Measurements from ENCODE around the gene NPAS1.
A peak's percentile ranks its signal among the peaks of the same experiment; 100 is the strongest.

NPAS1 gene

GRCh38 chr19:47019431-47020041, at the start of gene NPAS1:
Gene NPAS1 (plus strand): TSS chr19:47019837. CDS start chr19:47021048, 1,211 bp downstream.
- no peak for DNase-seq

DNA sequence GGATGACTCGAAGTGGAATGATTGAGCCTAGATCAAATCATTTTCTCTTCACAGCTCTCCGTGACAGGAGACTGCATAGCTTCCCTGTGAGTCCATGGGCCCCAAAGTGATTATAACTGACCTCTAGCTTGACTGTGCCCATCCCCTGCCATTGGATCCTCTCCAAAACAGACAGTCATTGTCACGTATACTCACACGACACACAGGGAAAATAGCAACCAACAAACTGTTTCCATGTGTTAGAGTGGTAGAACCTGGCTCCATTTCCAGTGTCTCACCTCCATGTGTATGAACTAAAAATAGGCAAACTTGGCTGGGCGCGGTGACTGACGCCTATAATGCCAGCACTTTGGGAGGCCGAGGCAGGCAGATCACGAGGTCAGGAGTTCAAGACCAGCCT, 48.8 kb upstream of the NPAS1 start:
- no peak for DNase-seq

- no peak for DNase-seq
Observed at GRCh38 chr19:46972311-46972710, 47.3 kb upstream of the NPAS1 start.

DNA sequence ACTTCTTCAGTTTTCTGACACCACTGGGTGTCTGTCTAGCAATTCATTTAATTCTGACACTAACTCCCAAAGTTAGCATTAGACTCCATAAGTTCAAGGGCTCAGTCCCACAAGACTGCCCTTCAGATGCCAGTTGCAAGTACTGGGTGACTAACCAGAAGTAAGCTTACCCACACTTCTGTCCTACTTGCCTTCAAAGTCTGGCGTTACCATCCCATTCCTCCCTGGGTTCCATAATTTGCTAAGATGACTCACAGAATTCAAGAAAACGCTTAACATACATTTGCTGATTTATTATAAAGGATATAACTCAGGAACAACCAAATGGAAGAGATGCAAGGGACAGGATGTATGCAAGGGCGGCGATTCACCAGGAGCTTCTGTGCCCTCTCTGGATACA, 45.5 kb upstream of the NPAS1 start:
- no peak for DNase-seq

- DNase-seq: no peak
Observed at GRCh38 chr19:46975011-46975924, 44.4 kb upstream of the NPAS1 start.

DNA sequence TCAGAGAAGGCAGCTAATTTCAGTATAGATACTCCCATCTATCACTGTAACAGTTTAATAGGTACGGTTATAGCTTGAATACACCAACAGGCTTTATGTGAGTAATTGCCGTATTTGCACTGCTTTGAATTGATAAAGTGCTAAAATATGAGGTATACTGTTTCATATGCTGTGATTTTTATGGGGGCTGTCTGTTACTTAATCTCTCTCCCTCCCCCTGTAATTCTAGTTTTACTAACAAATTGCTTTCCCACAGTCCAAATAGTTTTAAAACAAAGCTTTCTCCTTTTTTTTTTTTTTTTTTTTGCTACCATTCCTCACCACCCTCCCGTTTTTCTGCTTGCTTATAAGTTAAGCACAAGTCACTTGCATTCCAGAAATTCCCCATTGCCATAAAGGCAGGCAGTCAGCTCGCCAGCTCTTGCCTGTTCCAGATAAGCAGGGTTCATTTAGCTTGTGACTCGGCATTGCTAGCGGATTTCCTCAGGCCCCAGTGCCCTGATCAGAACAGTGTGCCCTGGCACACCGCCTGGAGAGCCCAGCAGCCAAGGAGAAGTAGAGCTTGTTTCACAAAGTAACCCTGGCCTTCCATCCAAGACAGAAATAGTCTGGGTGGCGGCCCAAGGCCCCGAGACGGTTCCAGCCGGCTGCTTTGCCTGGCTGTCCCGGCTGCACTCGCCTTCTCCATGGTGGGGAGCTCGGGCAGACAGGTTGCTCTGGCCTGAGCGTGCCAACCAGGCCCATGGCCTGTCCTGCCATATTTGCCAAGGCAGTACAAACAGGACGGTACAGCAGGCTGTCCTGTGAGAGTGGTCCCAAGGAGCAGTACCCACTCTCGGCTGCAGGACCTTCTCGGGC, 43.5 kb upstream of the NPAS1 start:
- DNase-seq: no peak

DNA sequence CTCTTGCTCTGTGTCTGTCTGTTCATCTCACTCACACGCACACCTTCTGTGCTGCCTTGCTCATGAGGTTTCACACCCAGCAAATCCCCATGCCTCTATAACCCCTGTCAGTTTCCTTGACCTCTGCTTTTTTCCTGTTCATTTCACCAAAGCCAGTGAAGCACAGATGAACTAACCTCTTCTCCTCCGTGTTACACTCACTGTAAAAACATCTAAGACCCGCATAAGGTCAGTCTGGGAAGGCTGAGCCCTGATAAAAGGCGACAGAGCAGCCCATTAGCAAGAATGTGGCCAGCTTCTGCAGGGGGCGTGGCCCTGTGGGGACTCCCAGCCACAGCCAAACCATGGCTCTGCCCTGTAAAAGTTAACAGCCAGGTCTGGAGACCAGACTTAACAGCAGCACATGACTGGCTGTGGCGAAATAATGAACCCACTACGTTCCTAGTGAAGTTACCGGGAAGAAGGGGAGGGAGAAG, 42.8 kb upstream of the NPAS1 start:
- DNase-seq: no peak

DNA sequence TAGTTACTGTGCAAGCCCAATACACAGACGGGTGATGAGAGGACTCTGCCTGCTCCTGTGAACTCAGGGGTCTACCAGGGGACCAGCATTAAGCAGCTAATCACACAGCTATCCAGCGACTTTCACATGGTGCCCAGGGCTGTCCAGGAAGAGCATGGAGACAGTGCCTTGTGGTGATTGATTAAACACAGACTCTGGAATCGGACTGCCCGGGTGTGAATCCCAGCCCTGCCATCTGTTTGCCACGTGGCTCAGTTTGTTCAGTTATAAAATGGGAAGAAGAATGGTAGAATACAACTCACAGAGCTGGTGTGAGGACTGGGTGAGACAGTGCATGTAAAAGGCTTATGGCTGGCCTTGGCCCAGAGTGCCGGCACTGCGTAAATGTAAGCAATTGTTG, 42.1 kb upstream of the NPAS1 start:
- no peak for DNase-seq

DNA sequence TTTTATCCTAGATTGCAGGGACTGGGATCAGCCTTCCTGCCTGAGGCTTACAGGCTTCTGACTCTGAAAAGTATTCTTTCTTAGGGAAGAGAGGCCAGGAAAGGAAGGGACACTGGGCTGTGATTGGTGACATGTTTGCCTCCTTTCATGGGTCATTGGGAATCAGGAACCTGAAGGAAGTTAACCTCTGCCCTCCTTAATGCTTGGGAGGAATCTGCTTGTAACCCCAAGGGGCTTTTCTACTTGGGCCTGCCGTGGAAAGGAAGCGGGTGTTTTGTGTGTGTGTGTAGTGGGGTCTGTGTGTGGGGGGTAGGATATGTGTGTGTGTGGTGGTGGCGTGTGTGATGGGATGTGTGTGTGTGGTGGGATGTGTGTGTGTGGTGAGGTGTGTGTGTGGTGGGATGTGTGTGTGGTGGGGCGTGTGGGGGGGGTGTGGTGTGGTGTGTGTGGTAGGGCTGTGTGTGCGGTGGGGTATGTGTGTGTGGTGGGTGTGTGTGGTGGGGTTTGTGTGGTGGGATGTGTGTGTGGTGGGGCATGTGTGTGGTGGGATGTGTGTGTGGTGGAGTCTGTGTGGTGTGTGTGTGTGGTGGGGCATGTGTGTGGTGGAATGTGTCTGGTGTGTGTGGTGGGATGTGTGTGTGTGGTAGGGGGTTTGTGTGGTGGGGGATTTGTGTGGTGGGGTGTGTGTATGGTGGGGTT, 41.3 kb upstream of the NPAS1 start:
- peak; percentile 42 for DNase-seq

DNA sequence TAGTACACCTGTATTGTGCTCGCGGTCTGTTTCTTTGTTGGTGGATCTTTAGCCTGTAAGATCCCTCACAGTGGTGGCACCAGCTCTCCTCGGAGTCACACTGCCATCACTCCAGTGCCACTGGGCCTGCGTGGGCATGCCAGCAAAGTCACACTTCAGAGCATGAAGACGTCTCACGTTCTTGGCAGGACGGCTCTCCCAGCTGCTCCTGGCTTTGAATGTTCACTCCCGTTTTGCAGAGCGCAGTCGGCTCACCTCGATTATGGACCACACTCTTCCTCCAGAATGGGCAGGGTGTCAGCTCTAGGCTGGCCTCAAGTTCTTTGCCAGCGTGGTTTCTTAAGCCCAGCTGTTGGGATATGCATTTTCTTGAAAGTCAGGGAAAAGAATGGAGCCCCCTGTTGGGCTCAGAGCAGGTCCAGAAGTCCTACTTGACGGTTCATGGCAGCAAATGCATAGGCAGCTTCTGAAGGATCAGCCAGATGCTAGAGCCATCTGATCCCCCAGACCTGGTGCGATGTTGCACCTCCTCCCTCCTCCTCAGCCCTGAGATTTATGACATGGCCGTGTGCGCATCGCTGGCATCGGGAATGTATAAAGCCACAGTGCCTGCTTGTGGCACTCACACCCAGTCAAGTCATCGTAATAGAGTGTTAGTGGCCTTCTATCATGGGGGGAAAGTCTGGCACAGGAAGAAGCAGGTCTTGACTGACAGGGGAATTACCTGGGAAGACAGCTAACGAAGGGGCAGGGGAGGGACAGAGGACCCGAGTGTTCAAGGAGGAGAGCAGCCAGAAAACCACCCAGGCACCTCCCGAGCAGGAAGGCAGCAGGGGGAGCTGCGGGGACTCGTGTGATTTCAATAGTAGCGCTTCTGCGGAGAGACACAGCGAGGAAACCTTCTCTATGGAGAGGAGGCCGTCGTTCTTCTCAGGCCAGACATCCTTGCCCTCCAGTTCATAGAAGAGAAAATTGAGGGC, 40.2 kb upstream of the NPAS1 start:
- DNase-seq: no peak

DNA sequence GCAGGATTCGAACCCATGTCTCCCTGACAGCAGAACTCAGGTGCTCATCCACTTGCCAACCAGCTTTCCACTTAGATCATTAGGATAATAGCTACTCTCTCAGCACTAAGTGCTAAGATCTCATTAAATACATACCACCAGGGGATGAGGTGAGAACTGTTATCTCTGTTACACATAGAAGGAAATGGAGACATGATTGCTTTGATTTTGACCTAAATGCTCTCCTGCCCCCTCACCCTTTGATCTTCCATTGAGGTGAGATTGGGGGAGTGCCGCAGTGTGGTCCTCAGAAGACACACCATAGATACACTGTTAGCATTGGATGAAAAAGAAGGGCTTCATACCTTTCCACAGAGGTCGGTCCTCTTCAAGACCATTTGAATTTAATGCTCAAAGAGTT, 38.9 kb upstream of the NPAS1 start:
- no peak for DNase-seq

DNA sequence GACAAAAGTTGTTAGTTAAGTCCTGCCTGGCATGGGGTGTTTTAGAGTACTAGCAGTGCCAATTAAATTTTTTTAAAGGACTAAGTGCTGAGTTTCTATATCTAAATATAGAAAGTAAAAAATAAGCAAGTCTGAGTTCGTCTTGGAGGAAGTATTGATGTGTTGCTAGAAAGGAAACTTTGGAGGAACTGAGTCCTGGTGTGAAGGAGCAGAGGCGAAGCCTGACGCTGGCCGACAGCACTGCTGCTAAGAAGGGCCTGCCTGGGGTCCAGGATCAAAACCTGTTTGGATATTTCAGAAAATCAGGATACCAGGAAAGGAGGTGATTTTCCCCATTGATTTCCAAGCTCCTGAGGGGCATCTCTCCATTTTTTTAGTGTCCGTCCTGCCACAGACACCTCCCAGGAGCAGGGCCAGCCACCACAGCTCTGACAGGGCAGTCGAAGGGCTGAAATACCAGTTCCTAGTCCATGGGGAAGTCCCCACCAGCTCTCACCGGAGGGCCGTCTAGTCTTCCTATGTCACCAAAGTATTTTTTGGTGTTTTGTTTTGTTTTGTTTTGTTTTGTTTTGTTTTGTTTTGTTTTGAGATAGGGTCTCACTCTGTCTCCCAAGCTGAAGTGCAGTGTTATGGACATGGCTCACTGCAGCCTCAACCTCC, 38.2 kb upstream of the NPAS1 start:
- no peak for DNase-seq

DNA sequence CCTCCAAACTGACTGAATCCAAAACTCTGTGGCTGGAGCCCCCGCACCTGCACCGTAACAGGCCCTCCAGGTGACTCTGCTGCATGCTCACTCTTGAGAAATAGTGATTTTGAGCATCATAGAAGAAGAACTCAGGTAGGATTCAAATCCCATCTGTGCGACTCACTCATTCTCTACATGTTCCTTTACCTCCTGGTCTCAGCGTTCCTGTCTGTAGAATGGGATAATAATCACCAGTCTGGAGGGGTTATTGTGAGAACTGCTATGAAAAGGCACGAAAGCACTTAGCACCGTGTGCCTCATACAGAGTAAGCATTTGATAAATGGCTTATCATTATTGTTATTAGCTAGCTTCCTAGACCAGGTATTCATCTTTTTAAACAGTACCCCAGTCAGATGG, 36.5 kb upstream of the NPAS1 start:
- no peak for DNase-seq

DNA sequence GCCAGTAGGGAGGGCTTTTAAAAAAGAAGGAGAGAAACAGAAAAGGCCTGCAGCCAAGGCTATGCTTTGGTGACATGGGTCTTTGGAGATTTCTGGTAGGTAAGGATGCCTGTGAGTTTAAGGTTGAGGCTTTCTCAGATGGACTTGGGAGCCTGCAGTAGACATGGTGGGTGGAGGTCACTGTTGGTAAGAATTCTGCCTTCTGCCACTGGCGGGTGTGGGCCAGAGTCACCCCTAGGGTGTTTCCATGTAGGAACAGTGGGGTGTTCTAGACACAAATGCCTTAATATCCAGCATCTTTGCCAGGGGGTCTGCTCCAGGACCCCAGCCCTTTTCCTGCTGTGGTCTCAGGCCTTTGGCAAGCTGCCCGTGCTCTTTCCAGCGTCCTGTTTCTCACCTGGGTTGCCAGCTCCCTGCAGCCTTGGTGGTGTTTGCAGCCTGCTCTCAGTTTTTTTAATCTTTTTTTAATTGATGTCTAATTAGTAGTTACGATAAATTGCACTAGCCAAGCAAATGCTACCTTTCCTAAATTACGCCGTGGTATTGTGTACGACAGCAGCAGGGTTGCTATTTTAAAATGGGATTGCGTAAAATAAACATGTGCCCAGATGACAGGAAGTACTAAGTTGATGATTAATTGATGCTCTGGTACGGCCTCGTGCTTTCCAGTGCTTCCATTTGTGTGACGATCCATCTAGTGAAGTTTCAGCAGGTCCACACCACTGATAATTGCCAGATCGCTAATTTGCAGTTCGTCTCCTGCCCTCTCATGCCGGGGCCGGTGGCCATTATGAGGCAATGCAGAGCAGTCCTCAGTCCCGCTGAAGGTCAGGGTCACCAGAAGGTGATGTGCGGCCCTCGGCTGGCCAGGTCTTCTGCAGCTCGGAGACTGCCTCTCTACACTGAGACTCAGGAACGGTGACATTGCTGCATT, 35.3 kb upstream of the NPAS1 start:
- no peak for DNase-seq

DNA sequence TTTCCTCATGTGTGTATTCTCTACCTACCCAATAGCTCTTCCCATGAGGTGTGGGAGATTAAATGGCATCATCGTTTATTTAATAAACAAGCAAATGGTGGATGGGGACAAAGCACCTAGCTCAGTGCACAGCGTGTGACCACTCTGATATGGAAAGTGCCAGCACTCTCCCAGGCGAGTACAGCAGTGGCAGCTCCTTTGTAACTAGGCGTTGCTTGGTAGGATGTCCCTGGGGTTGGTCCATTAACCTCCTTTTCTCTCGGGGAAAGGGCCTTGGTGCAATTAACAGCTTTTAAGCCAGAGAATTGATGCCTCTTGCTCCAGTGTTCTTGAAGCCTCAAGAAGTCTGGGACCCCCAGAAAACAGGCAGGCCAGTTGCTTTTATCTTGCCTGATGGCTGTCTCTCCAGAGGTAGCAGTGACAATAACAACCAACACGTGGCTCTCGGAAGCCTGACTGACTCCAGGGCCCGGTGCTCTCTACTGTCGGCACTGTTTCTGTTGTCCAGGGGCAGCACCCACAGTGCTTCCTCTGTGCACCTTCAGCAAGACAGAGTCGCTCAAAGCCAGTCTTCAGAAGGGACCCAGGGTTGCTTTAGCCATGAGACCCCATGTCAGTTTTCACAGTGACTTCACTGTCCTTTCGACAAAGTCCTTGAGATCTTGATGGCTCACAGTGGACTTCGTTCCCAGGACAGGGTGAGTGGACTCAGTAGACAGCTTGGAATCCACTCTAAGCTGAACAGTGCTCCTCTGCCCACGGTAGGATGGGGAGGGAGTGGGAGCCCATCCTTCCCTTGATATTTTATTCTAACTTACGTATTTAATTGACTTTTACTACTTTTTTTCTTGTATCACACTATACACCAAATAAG, 33.9 kb upstream of the NPAS1 start:
- no peak for DNase-seq

GRCh38 chr19:46988614-46989230, 30.9 kb upstream of the NPAS1 start:
- DNase-seq: no peak

- peak; percentile 46 for DNase-seq
Observed at GRCh38 chr19:46990991-46991676, 28.5 kb upstream of the NPAS1 start.
